IPS DF 6.9 (cell line): ENCODE measurements around the gene RRP9.
"Not testable (repeated sequence)": the region's sequence is repeated elsewhere in the genome, so short reads cannot be mapped to it uniquely, and the experiment has no call there.

Experiments used
- DNase-seq: peaks from one replicate; pipeline ENCODE4 v3.0.0-alpha.2; 2013; ENCODE audit warnings: low read depth, low spot score
- H3K27ac ChIP-seq: one replicate; pipeline ENCODE4 v1.5.1; 2013; ENCODE audit warnings: low read length, control low read depth
- H3K27me3 ChIP-seq: 2 replicates; pipeline ENCODE4 v1.6.1; 2013; ENCODE audit warnings: mild to moderate bottlenecking, low read length; ENCODE audit not compliant: control insufficient read depth, insufficient read depth
- H3K36me3 ChIP-seq: 2 replicates; pipeline ENCODE4 v1.6.1; 2013; ENCODE audit warnings: low read length; ENCODE audit not compliant: control insufficient read depth, insufficient read depth
- H3K4me1 ChIP-seq: 2 replicates; pipeline ENCODE4 v1.6.1; 2013; ENCODE audit warnings: low read length; ENCODE audit not compliant: control insufficient read depth, insufficient read depth
- H3K4me3 ChIP-seq: 2 replicates; pipeline ENCODE4 v1.5.1; 2013; ENCODE audit warnings: mild to moderate bottlenecking, low read length
- H3K9me3 ChIP-seq: 2 replicates; pipeline ENCODE4 v1.6.1; 2013; ENCODE audit warnings: low read length, inconsistent platforms; ENCODE audit not compliant: control insufficient read depth, insufficient read depth
- WGBS: extraction: QIAGEN DNeasy Blood & Tissue Kit; methylation state at CpG from one replicate; pipeline ENCODE4 v1.1.7; 2013; ENCODE audit warnings: mixed read lengths, missing lambda C conversion rate; ENCODE audit not compliant: insufficient read length, insufficient coverage; 5-methylcytosine and 5-hydroxymethylcytosine counted together

The RRP9 gene

GRCh38 chr3:51928438-51928837, 13.3 kb downstream of the RRP9 start:
- WGBS, result no CpG with 5 or more reads among the region's 7 CpGs
- DNase-seq, result no peak
- no peaks in the 10 kb centered on the region for H3K9me3 ChIP-seq
- H3K4me3 ChIP-seq, result no peak overlapping the region
- H3K27ac ChIP-seq, result no peak overlapping the region
- H3K4me1 ChIP-seq, result no peaks in the 10 kb centered on the region
- H3K36me3 ChIP-seq, result no peaks in the 10 kb centered on the region
- no peaks in the 10 kb centered on the region for H3K27me3 ChIP-seq

GRCh38 chr3:51927061-51927977, 14.4 kb downstream of the RRP9 start:
- H3K36me3 ChIP-seq, result no peaks in the 10 kb centered on the region
- no peak overlapping the region for H3K4me3 ChIP-seq
- WGBS, result no CpG with 5 or more reads among the region's 5 CpGs
- H3K27me3 ChIP-seq, result no peaks in the 10 kb centered on the region
- DNase-seq, result no peak
- no peaks in the 10 kb centered on the region for H3K4me1 ChIP-seq
- no peak overlapping the region for H3K27ac ChIP-seq
- H3K9me3 ChIP-seq, result no peaks in the 10 kb centered on the region

GRCh38 chr3:51921081-51921578, 20.6 kb downstream of the RRP9 start:
- Histone ChIP-seq H3K36me3 (no peaks in the 10 kb centered on the region), H3K4me1 (no peaks in the 10 kb centered on the region), H3K27me3 (no peaks in the 10 kb centered on the region), H3K4me3 (no peak overlapping the region), H3K27ac (no peak overlapping the region), H3K9me3 (no peaks in the 10 kb centered on the region)
- no CpG with 5 or more reads among the region's 11 CpGs for WGBS
- DNase-seq, result no peak

- WGBS, result no CpG with 5 or more reads among the region's 5 CpGs
- no peaks in the 10 kb centered on the region for H3K36me3 ChIP-seq
- H3K4me3 ChIP-seq, result no peak overlapping the region
- H3K27ac ChIP-seq, result no peak overlapping the region
- no peak for DNase-seq
- no peaks in the 10 kb centered on the region for H3K27me3 ChIP-seq
- no peaks in the 10 kb centered on the region for H3K4me1 ChIP-seq
- H3K9me3 ChIP-seq, result no peaks in the 10 kb centered on the region
Observed at GRCh38 chr3:51916418-51916817, 25.3 kb downstream of the RRP9 start.

GRCh38 chr3:51908026-51908425, 33.7 kb downstream of the RRP9 start:
- DNase-seq, result no peak
- H3K36me3 ChIP-seq, result no peaks in the 10 kb centered on the region
- WGBS, result no CpG with 5 or more reads among the region's 4 CpGs
- H3K9me3 ChIP-seq, result no peaks in the 10 kb centered on the region
- no peak overlapping the region for H3K27ac ChIP-seq
- H3K27me3 ChIP-seq, result no peaks in the 10 kb centered on the region
- no peaks in the 10 kb centered on the region for H3K4me1 ChIP-seq
- H3K4me3 ChIP-seq, result no peak overlapping the region

GRCh38 chr3:51904034-51904823, 37.5 kb downstream of the RRP9 start:
- no peaks in the 10 kb centered on the region for H3K36me3 ChIP-seq
- H3K4me1 ChIP-seq, result peaks cover 1% of the 10 kb centered on the region; the same call in 1 of the 2 replicates
- no peak for DNase-seq
- H3K27me3 ChIP-seq, result no peaks in the 10 kb centered on the region
- no peaks in the 10 kb centered on the region for H3K9me3 ChIP-seq
- H3K27ac ChIP-seq, result no peak overlapping the region
- no CpG with 5 or more reads among the region's 2 CpGs for WGBS
- no peak overlapping the region for H3K4me3 ChIP-seq

GRCh38 chr3:51902361-51902760, 39.3 kb downstream of the RRP9 start:
- H3K4me1 ChIP-seq, H3K27me3 ChIP-seq, H3K27ac ChIP-seq, DNase-seq, H3K4me3 ChIP-seq, H3K36me3 ChIP-seq, H3K9me3 ChIP-seq: not testable (repeated sequence)
- WGBS, result no CpG with 5 or more reads among the region's 7 CpGs

- H3K4me1 ChIP-seq, H3K27me3 ChIP-seq, H3K4me3 ChIP-seq, DNase-seq, H3K27ac ChIP-seq, H3K9me3 ChIP-seq, H3K36me3 ChIP-seq: not testable (repeated sequence)
- WGBS, result no CpG with 5 or more reads among the region's 7 CpGs
Observed at GRCh38 chr3:51900043-51900442, 41.7 kb downstream of the RRP9 start.

- Histone ChIP-seq H3K27me3 (no peaks in the 10 kb centered on the region), H3K4me3 (no peak overlapping the region), H3K36me3 (no peaks in the 10 kb centered on the region), H3K9me3 (no peaks in the 10 kb centered on the region), H3K4me1 (peaks cover 1% of the 10 kb centered on the region; the same call in 1 of the 2 replicates), H3K27ac (no peak overlapping the region)
- no CpG with 5 or more reads among the region's 15 CpGs for WGBS
- DNase-seq, result no peak
Observed at GRCh38 chr3:51897391-51897790, 44.3 kb downstream of the RRP9 start.

GRCh38 chr3:51896607-51897305, 44.9 kb downstream of the RRP9 start:
- Histone ChIP-seq H3K36me3 (no peaks in the 10 kb centered on the region), H3K9me3 (no peaks in the 10 kb centered on the region), H3K4me3 (no peak overlapping the region), H3K27ac (no peak overlapping the region), H3K4me1 (peaks cover 1% of the 10 kb centered on the region; the same call in 1 of the 2 replicates), H3K27me3 (no peaks in the 10 kb centered on the region)
- WGBS, result 100% methylated on average over 4 of the region's 10 CpGs
- DNase-seq, result no peak
